Liver (tissue), 9 donors: ENCODE results near the gene OSBPL10. TPM values are rescaled to one million over a fixed set of nuclear protein-coding genes. Genes with fewer than 3 reads are reported as not detected.

Experiments
- DNase-seq: peaks from one replicate; pipeline ENCODE4 v3.0.0-alpha.2; 2017; ENCODE audit warnings: low spot score
- H3K27ac ChIP-seq, 2 donors: one replicate each; pipeline ENCODE4 v1.7.0; 2013; ENCODE audit warnings: inconsistent platforms in 2 of 2, low read length in 2 of 2, control low read depth in 1 of 2, low read depth in 1 of 2, mild to moderate bottlenecking in 1 of 2
- H3K27me3 ChIP-seq, 4 donors: one replicate each; pipeline versions ENCODE4 v1.6.1 to v1.7.0; 2013; ENCODE audit warnings: low read length in 3 of 4, inconsistent platforms in 1 of 4, mild to moderate bottlenecking in 1 of 4, moderate library complexity in 1 of 4; ENCODE audit not compliant: control insufficient read depth in 4 of 4, insufficient read depth in 4 of 4
- H3K36me3 ChIP-seq, 4 donors: one replicate each; pipeline versions ENCODE4 v1.6.1 to v1.7.0; 2013; ENCODE audit warnings: low read length in 3 of 4, mild to moderate bottlenecking in 3 of 4, low read depth in 1 of 4, moderate library complexity in 1 of 4; ENCODE audit not compliant: control insufficient read depth in 4 of 4, insufficient read depth in 3 of 4
- H3K4me1 ChIP-seq, 4 donors: one replicate each; pipeline versions ENCODE4 v1.6.1 to v1.7.0; 2013; ENCODE audit warnings: low read length in 3 of 4, mild to moderate bottlenecking in 3 of 4, moderate library complexity in 1 of 4; ENCODE audit not compliant: control insufficient read depth in 4 of 4, insufficient read depth in 4 of 4
- H3K4me3 ChIP-seq, 3 donors: one replicate each; pipeline versions ENCODE4 v1.6.1 to v1.7.0; 2013; ENCODE audit warnings: low read length in 3 of 3, control low read depth in 1 of 3, low read depth in 1 of 3, mild to moderate bottlenecking in 1 of 3
- H3K9ac ChIP-seq, 2 donors: one replicate each; pipeline ENCODE4 v1.7.0; 2013; ENCODE audit warnings: low read length in 2 of 2, mild to moderate bottlenecking in 2 of 2, moderate library complexity in 2 of 2, control low read depth in 1 of 2, low read depth in 1 of 2
- H3K9me3 ChIP-seq, 4 donors: one replicate each; pipeline versions ENCODE4 v1.6.1 to v1.7.0; 2013; ENCODE audit warnings: low read length in 3 of 4; ENCODE audit not compliant: control insufficient read depth in 4 of 4
- ATF3 ChIP-seq: IDR thresholded peaks from 2 replicates; pipeline ENCODE4 v1.6.1; 2016; ENCODE audit warnings: antibody characterized with exemption
- CTCF ChIP-seq: fragments of 150-350 bp; IDR thresholded peaks from 2 replicates; pipeline ENCODE4 v1.5.1; 2017; ENCODE audit warnings: improper control_type of control experiment, low read depth, low read length; ENCODE audit not compliant: missing input control
- EGR1 ChIP-seq, 2 donors: IDR thresholded peaks; 2 replicates each; pipeline ENCODE4 v1.6.1; 2016 to 2018; ENCODE audit warnings: antibody characterized with exemption in 2 of 2, low read depth in 2 of 2
- FOXA1 ChIP-seq: IDR thresholded peaks from 2 replicates; pipeline ENCODE4 v1.6.1; 2016; ENCODE audit warnings: antibody characterized with exemption
- FOXA2 ChIP-seq: IDR thresholded peaks from 2 replicates; pipeline ENCODE4 v1.6.1; 2016; ENCODE audit warnings: antibody characterized with exemption
- GABPA ChIP-seq, 2 donors: IDR thresholded peaks in 1 of 2; conservative IDR thresholded peaks in 1 of 2; 2 replicates each; pipeline ENCODE4 v1.6.1; 2016; ENCODE audit warnings: antibody characterized with exemption in 2 of 2, mild to moderate bottlenecking in 1 of 2, moderate library complexity in 1 of 2
- HNF4A ChIP-seq, 2 donors: conservative IDR thresholded peaks; 2 replicates each; pipeline ENCODE4 v1.6.1; 2016; ENCODE audit warnings: antibody characterized with exemption in 2 of 2, mild to moderate bottlenecking in 2 of 2
- HNF4G ChIP-seq: IDR thresholded peaks from 2 replicates; pipeline ENCODE4 v1.6.1; 2016; ENCODE audit warnings: antibody characterized with exemption
- JUND ChIP-seq, 2 donors: IDR thresholded peaks; 2 replicates each; pipeline ENCODE4 v1.6.1; 2016; ENCODE audit warnings: antibody characterized with exemption in 2 of 2
- NR2F2 ChIP-seq: IDR thresholded peaks from 2 replicates; pipeline ENCODE4 v1.6.1; 2016; ENCODE audit warnings: antibody characterized with exemption
- RAD21 ChIP-seq, 2 donors: IDR thresholded peaks; 2 replicates each; pipeline ENCODE4 v1.6.1; 2016; ENCODE audit warnings: antibody characterized with exemption in 2 of 2, mild to moderate bottlenecking in 2 of 2
- RXRA ChIP-seq, 2 donors: IDR thresholded peaks; 2 replicates each; pipeline ENCODE4 v1.6.1; 2017 to 2018; ENCODE audit warnings: antibody characterized with exemption in 2 of 2, mild to moderate bottlenecking in 1 of 2
- SP1 ChIP-seq: IDR thresholded peaks from 2 replicates; pipeline ENCODE4 v1.6.1; 2018; ENCODE audit warnings: antibody characterized with exemption, mild to moderate bottlenecking
- TAF1 ChIP-seq: conservative IDR thresholded peaks from 2 replicates; pipeline ENCODE4 v1.6.1; 2016; ENCODE audit warnings: antibody characterized with exemption, mild to moderate bottlenecking
- YY1 ChIP-seq: IDR thresholded peaks from 2 replicates; pipeline ENCODE4 v1.6.1; 2016; ENCODE audit warnings: antibody characterized with exemption, mild to moderate bottlenecking
- WGBS: extraction: QIAGEN DNeasy Blood & Tissue Kit; methylation state at CpG from one replicate; pipeline ENCODE4 v1.1.7; 2013; 5-methylcytosine and 5-hydroxymethylcytosine counted together
- polyA plus RNA-seq, 2 donors: library from polyadenylated mRNA; stranded (reverse) in 1 of 2; unstranded in 1 of 2; fragments of 200-250 nt in 1 of 2; fragments of >200 nt in 1 of 2; fragmentation: Nextera tagmentation in 1 of 2; extraction: Ambion mirVana in 1 of 2; gene quantifications; one replicate each; pipeline versions ENCODE4 v1.2.1 to v1.2.3, GENCODE V29; 2013 to 2015
- total RNA-seq, 2 donors: library from RNA; depleted of rRNA; stranded (reverse); fragments of >200 nt; gene quantifications; one replicate each; pipeline ENCODE4 v1.2.3, GENCODE V29; 2014
- TF ChIP-seq, protein P1 (sequence below): IDR thresholded peaks from 2 replicates; pipeline ENCODE4 v1.6.1; 2016; ENCODE audit warnings: antibody characterized with exemption
- TF ChIP-seq, protein P2 (sequence below): IDR thresholded peaks from 2 replicates; pipeline ENCODE4 v1.6.1; 2016; ENCODE audit warnings: antibody characterized with exemption, mild to moderate bottlenecking
- TF ChIP-seq, protein P3 (sequence below): IDR thresholded peaks from 2 replicates; pipeline ENCODE4 v1.6.1; 2016; ENCODE audit warnings: antibody characterized with exemption
- donor health status: healthy.
- donor health status: healthy.
- donor health status: healthy.
- donor health status: healthy.
- donor health status: healthy.

OSBPL10 gene
- total and polyA plus RNA-seq, 4 donors = 0.75 to 4.0 (median 1.7) TPM

DNA sequence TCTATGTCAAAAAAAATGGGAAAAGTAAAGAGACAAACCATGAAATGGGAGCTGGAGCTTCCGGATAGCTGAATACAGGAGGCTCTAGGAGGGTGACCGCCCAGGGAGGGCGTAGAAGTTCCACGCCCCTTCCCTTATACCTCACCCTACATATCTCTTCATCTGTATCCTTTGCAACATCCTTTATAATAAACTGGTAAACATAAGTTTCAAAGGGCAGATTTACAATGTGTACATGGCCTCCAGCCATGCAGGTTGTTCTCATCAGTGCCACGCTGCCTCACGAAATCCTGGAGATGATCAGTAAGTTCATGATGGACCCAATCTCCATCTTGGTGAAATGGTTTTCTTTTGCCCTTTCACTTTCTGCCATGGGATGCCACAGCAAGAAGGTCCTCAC lies 121.8 kb downstream of the OSBPL10 start (continued):
- TF ChIP-seq, protein P1, sequence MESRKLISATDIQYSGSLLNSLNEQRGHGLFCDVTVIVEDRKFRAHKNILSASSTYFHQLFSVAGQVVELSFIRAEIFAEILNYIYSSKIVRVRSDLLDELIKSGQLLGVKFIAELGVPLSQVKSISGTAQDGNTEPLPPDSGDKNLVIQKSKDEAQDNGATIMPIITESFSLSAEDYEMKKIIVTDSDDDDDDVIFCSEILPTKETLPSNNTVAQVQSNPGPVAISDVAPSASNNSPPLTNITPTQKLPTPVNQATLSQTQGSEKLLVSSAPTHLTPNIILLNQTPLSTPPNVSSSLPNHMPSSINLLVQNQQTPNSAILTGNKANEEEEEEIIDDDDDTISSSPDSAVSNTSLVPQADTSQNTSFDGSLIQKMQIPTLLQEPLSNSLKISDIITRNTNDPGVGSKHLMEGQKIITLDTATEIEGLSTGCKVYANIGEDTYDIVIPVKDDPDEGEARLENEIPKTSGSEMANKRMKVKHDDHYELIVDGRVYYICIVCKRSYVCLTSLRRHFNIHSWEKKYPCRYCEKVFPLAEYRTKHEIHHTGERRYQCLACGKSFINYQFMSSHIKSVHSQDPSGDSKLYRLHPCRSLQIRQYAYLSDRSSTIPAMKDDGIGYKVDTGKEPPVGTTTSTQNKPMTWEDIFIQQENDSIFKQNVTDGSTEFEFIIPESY = no peak
- TF ChIP-seq ATF3 = no peak
- TF ChIP-seq TAF1 = no peak

DNA sequence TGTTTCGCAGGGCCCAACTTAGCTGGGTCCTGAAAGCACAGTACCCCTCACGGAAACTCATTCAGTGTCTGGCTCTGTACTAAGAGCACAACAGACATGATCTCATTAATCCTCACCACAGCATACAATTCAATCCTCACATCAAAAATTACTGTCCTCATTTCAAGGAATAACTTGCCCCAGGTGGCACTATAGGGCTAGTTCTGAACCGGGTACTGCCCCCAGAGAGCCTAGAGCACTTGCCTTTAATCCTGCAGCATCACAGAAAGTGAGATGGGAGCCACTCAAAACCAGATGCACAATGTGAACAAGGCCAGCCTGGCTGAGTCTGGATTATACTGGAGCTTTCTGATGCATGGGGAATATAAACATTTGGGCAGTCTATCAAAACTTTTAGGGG lies 122.6 kb downstream of the OSBPL10 start:
- no peaks in the 10 kb centered on the region for H3K36me3 ChIP-seq
- H3K9ac ChIP-seq = no peak overlapping the region
- no peak for DNase-seq
- H3K4me3 ChIP-seq = no peak overlapping the region
- no peaks in the 10 kb centered on the region for H3K9me3 ChIP-seq
- no peak overlapping the region for H3K27ac ChIP-seq
- H3K27me3 ChIP-seq = peaks cover 0 to 2% (median 0%) of the 10 kb centered on the region in 4 donors
- TF ChIP-seq, protein P2, sequence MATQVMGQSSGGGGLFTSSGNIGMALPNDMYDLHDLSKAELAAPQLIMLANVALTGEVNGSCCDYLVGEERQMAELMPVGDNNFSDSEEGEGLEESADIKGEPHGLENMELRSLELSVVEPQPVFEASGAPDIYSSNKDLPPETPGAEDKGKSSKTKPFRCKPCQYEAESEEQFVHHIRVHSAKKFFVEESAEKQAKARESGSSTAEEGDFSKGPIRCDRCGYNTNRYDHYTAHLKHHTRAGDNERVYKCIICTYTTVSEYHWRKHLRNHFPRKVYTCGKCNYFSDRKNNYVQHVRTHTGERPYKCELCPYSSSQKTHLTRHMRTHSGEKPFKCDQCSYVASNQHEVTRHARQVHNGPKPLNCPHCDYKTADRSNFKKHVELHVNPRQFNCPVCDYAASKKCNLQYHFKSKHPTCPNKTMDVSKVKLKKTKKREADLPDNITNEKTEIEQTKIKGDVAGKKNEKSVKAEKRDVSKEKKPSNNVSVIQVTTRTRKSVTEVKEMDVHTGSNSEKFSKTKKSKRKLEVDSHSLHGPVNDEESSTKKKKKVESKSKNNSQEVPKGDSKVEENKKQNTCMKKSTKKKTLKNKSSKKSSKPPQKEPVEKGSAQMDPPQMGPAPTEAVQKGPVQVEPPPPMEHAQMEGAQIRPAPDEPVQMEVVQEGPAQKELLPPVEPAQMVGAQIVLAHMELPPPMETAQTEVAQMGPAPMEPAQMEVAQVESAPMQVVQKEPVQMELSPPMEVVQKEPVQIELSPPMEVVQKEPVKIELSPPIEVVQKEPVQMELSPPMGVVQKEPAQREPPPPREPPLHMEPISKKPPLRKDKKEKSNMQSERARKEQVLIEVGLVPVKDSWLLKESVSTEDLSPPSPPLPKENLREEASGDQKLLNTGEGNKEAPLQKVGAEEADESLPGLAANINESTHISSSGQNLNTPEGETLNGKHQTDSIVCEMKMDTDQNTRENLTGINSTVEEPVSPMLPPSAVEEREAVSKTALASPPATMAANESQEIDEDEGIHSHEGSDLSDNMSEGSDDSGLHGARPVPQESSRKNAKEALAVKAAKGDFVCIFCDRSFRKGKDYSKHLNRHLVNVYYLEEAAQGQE = no peak
- TF ChIP-seq CTCF (no peak), JUND (IDR thresholded peaks at IDR 0.05) (no peak), YY1 (no peak), NR2F2 (no peak), RXRA (IDR thresholded peaks at IDR 0.05) (no peak), TAF1 (no peak), HNF4G (no peak), FOXA2 (no peak), FOXA1 (no peak), ATF3 (no peak), SP1 (no peak), GABPA (IDR thresholded peaks at IDR 0.05 in 1 of 2, conservative IDR thresholded peaks at IDR 0.05 in 1 of 2) (no peak), RAD21 (IDR thresholded peaks at IDR 0.05) (no peak), EGR1 (IDR thresholded peaks at IDR 0.05; ENCODE audit: low read depth in 2 of 2) (no peak), HNF4A (conservative IDR thresholded peaks at IDR 0.05) (no peak)
- TF ChIP-seq, protein P3, sequence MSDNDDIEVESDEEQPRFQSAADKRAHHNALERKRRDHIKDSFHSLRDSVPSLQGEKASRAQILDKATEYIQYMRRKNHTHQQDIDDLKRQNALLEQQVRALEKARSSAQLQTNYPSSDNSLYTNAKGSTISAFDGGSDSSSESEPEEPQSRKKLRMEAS = no peak
- TF ChIP-seq, protein P1 = no peak
- H3K4me1 ChIP-seq = no peaks in the 10 kb centered on the region
- WGBS = 76% methylated on average over 3 of the region's 3 CpGs
